Neural cell (in vitro differentiated cells): Measurements from ENCODE around the gene CIZ1. TPM values are rescaled to one million over a fixed set of nuclear protein-coding genes. Genes with fewer than 3 reads are reported as not detected.

Experiments
- H2AFZ ChIP-seq: fragments of 200-600, 300-800 bp; sonication (generic), shearing (Covaris generic); 2 replicates; pipeline ENCODE4 v1.6.0; 2014; ENCODE audit warnings: low read depth, mild to moderate bottlenecking, antibody characterized with exemption, low read length, moderate library complexity
- H3F3A ChIP-seq: fragments of 200-600 bp; shearing (Covaris generic); 2 replicates; pipeline ENCODE4 v1.6.1; 2016; ENCODE audit warnings: mild to moderate bottlenecking, moderate library complexity, mixed read lengths, antibody characterized with exemption, low read length; ENCODE audit not compliant: insufficient read depth, poor library complexity, severe bottlenecking
- H3K27ac ChIP-seq: fragments of 200-600, 300-800 bp; sonication (generic), shearing (Covaris generic); 2 replicates; pipeline ENCODE4 v1.5.1; 2014; ENCODE audit warnings: mild to moderate bottlenecking, low read length, moderate library complexity
- H3K27me3 ChIP-seq: fragments of 300-800, 200-600 bp; sonication (generic), shearing (Covaris generic); 2 replicates; pipeline ENCODE4 v1.6.0; 2014; ENCODE audit warnings: mild to moderate bottlenecking, low read depth, low read length, moderate library complexity; ENCODE audit not compliant: insufficient read depth
- H3K36me3 ChIP-seq: fragments of 300-800, 200-600 bp; sonication (generic), shearing (Covaris generic); 2 replicates; pipeline ENCODE4 v1.5.1; 2014; ENCODE audit warnings: mild to moderate bottlenecking, antibody characterized with exemption, low read length, moderate library complexity; ENCODE audit not compliant: insufficient read depth
- H3K4me2 ChIP-seq: fragments of 300-800, 200-600 bp; sonication (generic), shearing (Covaris generic); 2 replicates; pipeline ENCODE4 v1.6.0; 2014; ENCODE audit warnings: mild to moderate bottlenecking, low read length
- H3K4me3 ChIP-seq: fragments of 300-800, 200-600 bp; sonication (generic), shearing (Covaris generic); 2 replicates; pipeline ENCODE4 v1.5.1; 2014; ENCODE audit warnings: mild to moderate bottlenecking, low read length, moderate library complexity
- H3K79me2 ChIP-seq: fragments of 200-600 bp; shearing (Covaris generic); replicated peaks from 2 replicates; pipeline ENCODE4 v1.6.0; 2014; ENCODE audit warnings: mild to moderate bottlenecking, low read length, moderate library complexity; ENCODE audit not compliant: insufficient read depth
- H3K9ac ChIP-seq: fragments of 300-800, 200-600 bp; sonication (generic), shearing (Covaris generic); 2 replicates; pipeline ENCODE4 v1.6.1; 2016; ENCODE audit warnings: mild to moderate bottlenecking, low read length, mixed read lengths
- H3K9me2 ChIP-seq: fragments of 200-600 bp; shearing (Covaris generic); 2 replicates; pipeline ENCODE4 v1.6.1; 2016; ENCODE audit warnings: mild to moderate bottlenecking, low read length, mixed read lengths; ENCODE audit not compliant: insufficient read depth
- H3K9me3 ChIP-seq: fragments of 200-600, 300-800 bp; sonication (generic), shearing (Covaris generic); 2 replicates; pipeline ENCODE4 v1.6.1; 2016; ENCODE audit warnings: mild to moderate bottlenecking, mixed run types, low read length, moderate library complexity, mixed read lengths
- H4K20me1 ChIP-seq: fragments of 200-600 bp; shearing (Covaris generic); 2 replicates; pipeline ENCODE4 v1.6.1; 2016; ENCODE audit warnings: mild to moderate bottlenecking, mixed run types; ENCODE audit not compliant: insufficient read depth
- CTCF ChIP-seq: fragments of 450-650 bp; IDR thresholded peaks from 2 replicates; pipeline ENCODE4 v1.5.1; 2014; ENCODE audit warnings: antibody characterized with exemption, mild to moderate bottlenecking, moderate library complexity; ENCODE audit not compliant: poor library complexity, severe bottlenecking
- EP300 ChIP-seq: fragments of 450-650 bp; conservative IDR thresholded peaks from 2 replicates; pipeline ENCODE4 v1.6.1; 2014; ENCODE audit warnings: antibody characterized with exemption, mild to moderate bottlenecking, moderate library complexity; ENCODE audit not compliant: poor library complexity, severe bottlenecking
- EZH2 ChIP-seq: fragments of 200-600, 300-800 bp; shearing (Covaris generic), sonication (generic); IDR thresholded peaks from 2 replicates; pipeline ENCODE4 v1.6.1; 2014; ENCODE audit warnings: antibody characterized with exemption, low read length, borderline replicate concordance, mild to moderate bottlenecking; ENCODE audit not compliant: insufficient read depth, poor library complexity, severe bottlenecking
- MXI1 ChIP-seq: fragments of 450-650 bp; conservative IDR thresholded peaks from 2 replicates; pipeline ENCODE4 v1.6.1; 2014; ENCODE audit warnings: antibody characterized with exemption, mild to moderate bottlenecking; ENCODE audit not compliant: poor library complexity, severe bottlenecking
- POLR2AphosphoS5 ChIP-seq: IDR thresholded peaks from 2 replicates; pipeline ENCODE4 v1.6.1; 2012
- RAD21 ChIP-seq: fragments of 450-650 bp; conservative IDR thresholded peaks from 2 replicates; pipeline ENCODE4 v1.6.1; 2014; ENCODE audit warnings: antibody characterized with exemption, mild to moderate bottlenecking, moderate library complexity
- REST ChIP-seq: IDR thresholded peaks from 2 replicates; pipeline ENCODE4 v1.6.1; 2012; ENCODE audit warnings: borderline replicate concordance
- SMC3 ChIP-seq: fragments of 450-650 bp; conservative IDR thresholded peaks from 2 replicates; pipeline ENCODE4 v1.6.1; 2014; ENCODE audit warnings: antibody characterized with exemption, mild to moderate bottlenecking, moderate library complexity; ENCODE audit not compliant: poor library complexity
- TAF1 ChIP-seq: IDR thresholded peaks from 2 replicates; pipeline ENCODE4 v1.6.1; 2012; ENCODE audit warnings: low read depth
- polyA plus RNA-seq: library from polyadenylated mRNA; depleted of rRNA; stranded (reverse); fragments of >200 nt; gene quantifications from 2 replicates; pipeline ENCODE4 v1.2.3, GENCODE V29; 2014

The CIZ1 gene
- polyA plus RNA-seq, 1 donor from 2014 or later: 25.6 TPM

GRCh38 chr9:128216781-128217553 lies 25.6 kb upstream of the CIZ1 start:
- Histone ChIP-seq H3F3A (no peaks in the 10 kb centered on the region), H3K27ac (no peak overlapping the region), H2AFZ (no peak overlapping the region), H3K9me2 (no peaks in the 10 kb centered on the region), H3K9me3 (no peaks in the 10 kb centered on the region), H3K9ac (no peak overlapping the region), H3K36me3 (peaks cover 7% of the 10 kb centered on the region), H3K79me2 (no peaks in the 10 kb centered on the region), H3K4me2 (no peak overlapping the region), H4K20me1 (no peaks in the 10 kb centered on the region), H3K4me3 (no peak overlapping the region), H3K27me3 (no peaks in the 10 kb centered on the region)
- TF ChIP-seq POLR2AphosphoS5 (no peak), TAF1 (no peak), MXI1 (no peak), SMC3 (no peak), EZH2 (no peak), RAD21 (no peak), EP300 (no peak), REST (no peak), CTCF (no peak)

GRCh38 chr9:128215491-128216409 lies 24.4 kb upstream of the CIZ1 start:
- no peak overlapping the region for H3K9ac ChIP-seq
- no peak overlapping the region for H3K27ac ChIP-seq
- H3K36me3 ChIP-seq: peaks cover 7% of the 10 kb centered on the region
- TF ChIP-seq TAF1: no peak
- no peak for TF ChIP-seq SMC3
- no peak for TF ChIP-seq CTCF
- no peak for TF ChIP-seq RAD21
- no peak for TF ChIP-seq MXI1
- no peak overlapping the region for H2AFZ ChIP-seq
- H3K79me2 ChIP-seq: no peaks in the 10 kb centered on the region
- H3F3A ChIP-seq: no peaks in the 10 kb centered on the region
- no peaks in the 10 kb centered on the region for H3K9me2 ChIP-seq
- no peaks in the 10 kb centered on the region for H3K9me3 ChIP-seq
- no peaks in the 10 kb centered on the region for H4K20me1 ChIP-seq
- no peaks in the 10 kb centered on the region for H3K27me3 ChIP-seq
- H3K4me3 ChIP-seq: no peak overlapping the region
- no peak overlapping the region for H3K4me2 ChIP-seq
